HL-60 (cell line): ENCODE results near the gene CAST.

Experiments
- POLR2AphosphoS5 ChIP-seq: IDR thresholded peaks from 2 replicates; pipeline ENCODE4 v1.6.1; 2012; ENCODE audit warnings: low read depth
- TF ChIP-seq, protein P1 (sequence below): IDR thresholded peaks from one replicate; pipeline ENCODE4 v1.5.1; 2011; ENCODE audit warnings: low read length, control low read depth, inconsistent platforms; ENCODE audit not compliant: insufficient read depth

DNA sequence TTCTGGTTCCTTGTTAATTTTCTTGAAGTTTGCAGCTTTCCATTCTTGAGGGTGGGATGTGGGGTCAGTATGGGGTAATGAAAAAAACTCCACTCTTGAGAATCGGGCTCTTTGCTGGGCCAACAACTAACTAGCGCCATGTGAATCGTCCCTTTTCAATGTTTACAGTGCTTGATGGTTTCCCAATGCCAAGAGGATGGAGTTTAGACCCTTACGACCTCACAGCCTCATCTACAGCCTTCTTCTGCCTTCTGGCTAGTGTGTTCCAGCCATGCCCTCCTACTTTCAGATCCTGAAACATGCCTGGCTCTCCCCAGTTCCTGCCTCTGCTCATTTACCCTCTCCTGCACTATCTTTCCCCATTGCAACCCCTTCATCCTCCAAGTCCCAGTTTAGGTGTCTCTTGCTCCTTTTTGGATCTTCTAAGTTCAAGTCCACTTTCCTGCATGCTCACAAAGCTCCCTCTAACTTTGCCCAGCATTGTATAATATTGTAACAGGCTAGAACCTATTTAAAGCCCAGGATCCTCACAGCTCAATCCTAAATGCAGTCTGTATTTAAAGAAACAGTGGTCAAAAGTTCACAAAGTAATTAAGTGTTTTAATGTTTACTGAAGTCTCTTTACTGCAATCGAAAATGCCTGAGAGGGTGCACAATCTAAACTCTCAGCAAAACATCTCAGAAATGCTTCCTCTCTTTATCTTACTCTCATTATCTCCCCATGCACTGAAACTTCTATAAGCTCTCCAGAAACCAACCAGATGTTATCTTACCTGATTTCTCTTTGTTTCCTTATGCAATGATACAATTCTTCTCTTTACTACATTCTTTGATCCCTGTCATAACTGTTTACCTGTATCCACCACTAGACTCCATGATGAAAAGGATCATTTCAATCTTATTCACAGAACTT is 20.6 kb upstream of the CAST start:
- TF ChIP-seq, protein P1, sequence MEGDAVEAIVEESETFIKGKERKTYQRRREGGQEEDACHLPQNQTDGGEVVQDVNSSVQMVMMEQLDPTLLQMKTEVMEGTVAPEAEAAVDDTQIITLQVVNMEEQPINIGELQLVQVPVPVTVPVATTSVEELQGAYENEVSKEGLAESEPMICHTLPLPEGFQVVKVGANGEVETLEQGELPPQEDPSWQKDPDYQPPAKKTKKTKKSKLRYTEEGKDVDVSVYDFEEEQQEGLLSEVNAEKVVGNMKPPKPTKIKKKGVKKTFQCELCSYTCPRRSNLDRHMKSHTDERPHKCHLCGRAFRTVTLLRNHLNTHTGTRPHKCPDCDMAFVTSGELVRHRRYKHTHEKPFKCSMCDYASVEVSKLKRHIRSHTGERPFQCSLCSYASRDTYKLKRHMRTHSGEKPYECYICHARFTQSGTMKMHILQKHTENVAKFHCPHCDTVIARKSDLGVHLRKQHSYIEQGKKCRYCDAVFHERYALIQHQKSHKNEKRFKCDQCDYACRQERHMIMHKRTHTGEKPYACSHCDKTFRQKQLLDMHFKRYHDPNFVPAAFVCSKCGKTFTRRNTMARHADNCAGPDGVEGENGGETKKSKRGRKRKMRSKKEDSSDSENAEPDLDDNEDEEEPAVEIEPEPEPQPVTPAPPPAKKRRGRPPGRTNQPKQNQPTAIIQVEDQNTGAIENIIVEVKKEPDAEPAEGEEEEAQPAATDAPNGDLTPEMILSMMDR, result no peak
- no peak for TF ChIP-seq POLR2AphosphoS5
